HCT116 (cell line): ENCODE data around the gene NSUN4. TPM values are rescaled to one million over a fixed set of nuclear protein-coding genes. Genes with fewer than 3 reads are reported as not detected.

Experiments used
- ATAC-seq: fragments of 200-7000 bp; cut with Tn5 transposase; 2 replicates; pipeline ENCODE4 v1.9.1; 2020; ENCODE audit warnings: mild to moderate bottlenecking, moderate library complexity
- BruUV-seq: library from RNA; stranded (reverse); fragments of 400-500 nt; replicated peaks from 2 replicates; lab custom pipeline; 2021; lab: Mats Ljungman, UMichigan
- CTCF ChIA-PET: fragments of 300-600 bp; sonication (Branson Sonifier 250); formaldehyde crosslinking; loops from one replicate; lab custom pipeline; 2021; ENCODE audit warnings: antibody characterized with exemption; lab: Charles Lee
- POLR2A ChIA-PET: fragments of 300-600, 350-600 bp; sonication (Branson Sonifier 250); formaldehyde crosslinking; loops from one replicate; lab custom pipeline; 2021; ENCODE audit warnings: antibody characterized with exemption; lab: Charles Lee
- RAD21 ChIA-PET, 2 experiments: fragments of 300-600 bp; sonication (Branson Sonifier 250); formaldehyde crosslinking; loops; one replicate each; lab custom pipeline; 2023; ENCODE audit warnings: low total read pairs in 2 of 2; ENCODE audit not compliant: uncharacterized antibody in 2 of 2, unreplicated experiment in 2 of 2, low non-redundant PET in 1 of 2; lab: Charles Lee
- DNase-seq: peaks from one replicate; pipeline ENCODE4 v3.0.0-alpha.2; 2010; ENCODE audit warnings: low read depth, low spot score
- H2AFZ ChIP-seq: fragments of 200-600 bp; shearing (Covaris generic), sonication (generic); 2 replicates; pipeline ENCODE4 v1.6.1; 2017; ENCODE audit warnings: low read depth, mixed run types, mixed read lengths, antibody characterized with exemption, low read length; ENCODE audit not compliant: poor library complexity, severe bottlenecking
- H3K27ac ChIP-seq: 2 replicates; pipeline ENCODE4 v1.5.1; 2012; ENCODE audit warnings: low read depth, low read length
- H3K27me3 ChIP-seq: fragments of 200-600 bp; sonication (generic); 2 replicates; pipeline ENCODE4 v1.6.1; 2016; ENCODE audit warnings: mixed run types, low read length, mixed read lengths; ENCODE audit not compliant: insufficient read depth
- H3K36me3 ChIP-seq, 2 experiments: fragments of 200-500 bp in 1 of 2; fragments of 200-600 bp in 1 of 2; sonication (Bioruptor generic) in 1 of 2; sonication (generic) in 1 of 2; 2 replicates each; pipeline versions ENCODE4 v1.5.1 to v1.6.1; 2014 to 2016; ENCODE audit warnings: low read length in 2 of 2, inconsistent platforms in 1 of 2, mixed read lengths in 1 of 2, mixed run types in 1 of 2; ENCODE audit not compliant: insufficient read depth in 2 of 2, control insufficient read depth in 1 of 2
- H3K4me1 ChIP-seq, 2 experiments: fragments of 200-600 bp in 1 of 2; sonication (generic) in 1 of 2; 2 replicates each; pipeline versions ENCODE4 v1.5.1 to v1.6.1; 2012 to 2017; ENCODE audit warnings: low read length in 2 of 2, inconsistent platforms in 1 of 2, mild to moderate bottlenecking in 1 of 2, mixed read lengths in 1 of 2, mixed run types in 1 of 2, moderate library complexity in 1 of 2; ENCODE audit not compliant: insufficient read depth in 2 of 2, control insufficient read depth in 1 of 2
- H3K4me2 ChIP-seq: fragments of 200-600 bp; sonication (generic); 2 replicates; pipeline ENCODE4 v1.6.1; 2017; ENCODE audit warnings: mixed run types, low read length, mixed read lengths
- H3K4me3 ChIP-seq, 2 experiments: fragments of 200-600 bp in 1 of 2; sonication (generic) in 1 of 2; replicated peaks in 1 of 2; 2 replicates each; pipeline ENCODE4 v1.5.1; 2011 to 2016; ENCODE audit warnings: low read length in 2 of 2, control low read depth in 1 of 2, low read depth in 1 of 2, mild to moderate bottlenecking in 1 of 2, mixed read lengths in 1 of 2, mixed run types in 1 of 2
- H3K79me2 ChIP-seq: fragments of 200-600 bp; sonication (generic); 2 replicates; pipeline ENCODE4 v1.6.1; 2017; ENCODE audit warnings: mild to moderate bottlenecking, mixed run types, low read length, moderate library complexity, mixed read lengths; ENCODE audit not compliant: insufficient read depth
- H3K9ac ChIP-seq: fragments of 200-600 bp; sonication (generic); 2 replicates; pipeline ENCODE4 v1.6.1; 2016; ENCODE audit warnings: low read length, mixed read lengths
- H3K9me2 ChIP-seq: fragments of 200-600 bp; sonication (generic), shearing (Covaris generic); 2 replicates; pipeline ENCODE4 v1.6.1; 2017; ENCODE audit warnings: mixed run types, mild to moderate bottlenecking, moderate library complexity; ENCODE audit not compliant: insufficient read depth
- H3K9me3 ChIP-seq, 2 experiments: fragments of 200-500 bp in 1 of 2; fragments of 200-600 bp in 1 of 2; sonication (Bioruptor generic) in 1 of 2; sonication (generic) in 1 of 2; 2 replicates each; pipeline ENCODE4 v1.6.1; 2014 to 2017; ENCODE audit warnings: low read length in 2 of 2, mixed read lengths in 2 of 2, inconsistent platforms in 1 of 2, low read depth in 1 of 2, mild to moderate bottlenecking in 1 of 2, mixed run types in 1 of 2, moderate library complexity in 1 of 2; ENCODE audit not compliant: control insufficient read depth in 1 of 2, insufficient read depth in 1 of 2
- H4K20me1 ChIP-seq: fragments of 200-600 bp; sonication (generic), shearing (Covaris generic); 2 replicates; pipeline ENCODE4 v1.6.1; 2017; ENCODE audit warnings: mixed run types, mild to moderate bottlenecking, moderate library complexity; ENCODE audit not compliant: insufficient read depth
- CBX3 ChIP-seq: IDR thresholded peaks from 2 replicates; pipeline ENCODE4 v1.6.1; 2012; ENCODE audit warnings: low read depth
- CEBPB ChIP-seq: IDR thresholded peaks from 2 replicates; pipeline ENCODE4 v1.6.1; 2012; ENCODE audit warnings: low read depth
- JUND ChIP-seq: IDR thresholded peaks from 2 replicates; pipeline ENCODE4 v1.6.1; 2012
- POLR2A ChIP-seq: IDR thresholded peaks from 2 replicates; pipeline ENCODE4 v1.7.0; 2011; ENCODE audit warnings: borderline replicate concordance; ENCODE audit not compliant: insufficient read depth, insufficient read length; ENCODE audit errors: extremely low read depth
- SP1 ChIP-seq: IDR thresholded peaks from 2 replicates; pipeline ENCODE4 v1.6.1; 2012; ENCODE audit warnings: low read depth
- TCF7L2 ChIP-seq: IDR thresholded peaks from 2 replicates; pipeline ENCODE4 v1.7.0; 2011; ENCODE audit warnings: borderline replicate concordance, inconsistent platforms; ENCODE audit not compliant: insufficient read depth, insufficient read length; ENCODE audit errors: extremely low read depth
- ZFX ChIP-seq: fragments of 450-650 bp; IDR thresholded peaks from 2 replicates; pipeline ENCODE4 v1.6.1; 2017
- ZNF274 ChIP-seq: fragments of 200-500 bp; sonication (Bioruptor generic); IDR thresholded peaks from 2 replicates; pipeline ENCODE4 v1.6.1; 2014; ENCODE audit warnings: mild to moderate bottlenecking, low read depth, low read length, inconsistent platforms
- intact Hi-C: fragments of 100-400 bp; cut with micrococcal nuclease; formaldehyde crosslinking; loops from 2 replicates; pipeline ENCODE4 v1.10.0; 2022
- total RNA-seq: library from RNA; stranded (reverse); gene quantifications from one replicate; pipeline ENCODE4 v1.2.1, GENCODE V29; 2021; ENCODE audit not compliant: unreplicated experiment
- TF ChIP-seq, protein P1 (sequence below): IDR thresholded peaks from 2 replicates; pipeline ENCODE4 v1.6.1; 2012
- TF ChIP-seq, protein P2 (sequence below): IDR thresholded peaks from 2 replicates; pipeline ENCODE4 v1.6.1; 2011; ENCODE audit warnings: mild to moderate bottlenecking, low read length, moderate library complexity; ENCODE audit not compliant: insufficient replicate concordance; ENCODE audit errors: extremely low read depth
- TF ChIP-seq, protein P3 (sequence below): IDR thresholded peaks from 2 replicates; pipeline ENCODE4 v1.6.1; 2012; ENCODE audit warnings: low read depth
- TF ChIP-seq, protein P4 (sequence below): IDR thresholded peaks from 2 replicates; pipeline ENCODE4 v1.6.1; 2012

NSUN4 gene
- total RNA-seq, 1 experiment from 2014 or later: 27.8 TPM

DNA sequence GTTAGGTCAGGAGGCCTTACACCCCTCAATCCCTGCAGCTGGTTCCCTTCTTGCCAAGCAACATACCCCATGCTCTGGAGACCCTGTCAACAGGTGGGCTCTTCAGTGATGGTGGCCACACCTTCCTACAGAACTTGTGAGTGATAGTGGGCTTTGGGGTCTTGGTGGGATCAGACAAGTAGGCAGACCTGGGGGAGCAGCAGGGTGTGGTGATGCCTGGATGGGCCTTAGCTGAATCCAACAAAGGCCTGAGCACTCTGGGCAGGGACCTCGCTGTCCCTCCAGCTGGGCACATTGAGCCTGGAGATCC, 68.4 kb downstream of the NSUN4 start:
- H3K9me3 ChIP-seq: no peaks in the 10 kb centered on the region
- POLR2A ChIA-PET: no interaction called here
- TF ChIP-seq ZNF274 (no peak), SP1 (no peak), POLR2A (no peak), ZFX (no peak), CBX3 (no peak), JUND (no peak), CEBPB (no peak), TCF7L2 (no peak)
- TF ChIP-seq, protein P1, sequence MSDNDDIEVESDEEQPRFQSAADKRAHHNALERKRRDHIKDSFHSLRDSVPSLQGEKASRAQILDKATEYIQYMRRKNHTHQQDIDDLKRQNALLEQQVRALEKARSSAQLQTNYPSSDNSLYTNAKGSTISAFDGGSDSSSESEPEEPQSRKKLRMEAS: no peak
- TF ChIP-seq, protein P2, sequence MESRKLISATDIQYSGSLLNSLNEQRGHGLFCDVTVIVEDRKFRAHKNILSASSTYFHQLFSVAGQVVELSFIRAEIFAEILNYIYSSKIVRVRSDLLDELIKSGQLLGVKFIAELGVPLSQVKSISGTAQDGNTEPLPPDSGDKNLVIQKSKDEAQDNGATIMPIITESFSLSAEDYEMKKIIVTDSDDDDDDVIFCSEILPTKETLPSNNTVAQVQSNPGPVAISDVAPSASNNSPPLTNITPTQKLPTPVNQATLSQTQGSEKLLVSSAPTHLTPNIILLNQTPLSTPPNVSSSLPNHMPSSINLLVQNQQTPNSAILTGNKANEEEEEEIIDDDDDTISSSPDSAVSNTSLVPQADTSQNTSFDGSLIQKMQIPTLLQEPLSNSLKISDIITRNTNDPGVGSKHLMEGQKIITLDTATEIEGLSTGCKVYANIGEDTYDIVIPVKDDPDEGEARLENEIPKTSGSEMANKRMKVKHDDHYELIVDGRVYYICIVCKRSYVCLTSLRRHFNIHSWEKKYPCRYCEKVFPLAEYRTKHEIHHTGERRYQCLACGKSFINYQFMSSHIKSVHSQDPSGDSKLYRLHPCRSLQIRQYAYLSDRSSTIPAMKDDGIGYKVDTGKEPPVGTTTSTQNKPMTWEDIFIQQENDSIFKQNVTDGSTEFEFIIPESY: no peak
- TF ChIP-seq, protein P3, sequence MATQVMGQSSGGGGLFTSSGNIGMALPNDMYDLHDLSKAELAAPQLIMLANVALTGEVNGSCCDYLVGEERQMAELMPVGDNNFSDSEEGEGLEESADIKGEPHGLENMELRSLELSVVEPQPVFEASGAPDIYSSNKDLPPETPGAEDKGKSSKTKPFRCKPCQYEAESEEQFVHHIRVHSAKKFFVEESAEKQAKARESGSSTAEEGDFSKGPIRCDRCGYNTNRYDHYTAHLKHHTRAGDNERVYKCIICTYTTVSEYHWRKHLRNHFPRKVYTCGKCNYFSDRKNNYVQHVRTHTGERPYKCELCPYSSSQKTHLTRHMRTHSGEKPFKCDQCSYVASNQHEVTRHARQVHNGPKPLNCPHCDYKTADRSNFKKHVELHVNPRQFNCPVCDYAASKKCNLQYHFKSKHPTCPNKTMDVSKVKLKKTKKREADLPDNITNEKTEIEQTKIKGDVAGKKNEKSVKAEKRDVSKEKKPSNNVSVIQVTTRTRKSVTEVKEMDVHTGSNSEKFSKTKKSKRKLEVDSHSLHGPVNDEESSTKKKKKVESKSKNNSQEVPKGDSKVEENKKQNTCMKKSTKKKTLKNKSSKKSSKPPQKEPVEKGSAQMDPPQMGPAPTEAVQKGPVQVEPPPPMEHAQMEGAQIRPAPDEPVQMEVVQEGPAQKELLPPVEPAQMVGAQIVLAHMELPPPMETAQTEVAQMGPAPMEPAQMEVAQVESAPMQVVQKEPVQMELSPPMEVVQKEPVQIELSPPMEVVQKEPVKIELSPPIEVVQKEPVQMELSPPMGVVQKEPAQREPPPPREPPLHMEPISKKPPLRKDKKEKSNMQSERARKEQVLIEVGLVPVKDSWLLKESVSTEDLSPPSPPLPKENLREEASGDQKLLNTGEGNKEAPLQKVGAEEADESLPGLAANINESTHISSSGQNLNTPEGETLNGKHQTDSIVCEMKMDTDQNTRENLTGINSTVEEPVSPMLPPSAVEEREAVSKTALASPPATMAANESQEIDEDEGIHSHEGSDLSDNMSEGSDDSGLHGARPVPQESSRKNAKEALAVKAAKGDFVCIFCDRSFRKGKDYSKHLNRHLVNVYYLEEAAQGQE: no peak
- TF ChIP-seq, protein P4, sequence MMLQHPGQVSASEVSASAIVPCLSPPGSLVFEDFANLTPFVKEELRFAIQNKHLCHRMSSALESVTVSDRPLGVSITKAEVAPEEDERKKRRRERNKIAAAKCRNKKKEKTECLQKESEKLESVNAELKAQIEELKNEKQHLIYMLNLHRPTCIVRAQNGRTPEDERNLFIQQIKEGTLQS: no peak
- BruUV-seq: no TSS peak
- H3K4me1 ChIP-seq: 0 out of 4 replicates have a peak, but pooled peaks cover 0 to 4% of the 10 kb centered on the region in 2 experiments
- H4K20me1 ChIP-seq: no peaks in the 10 kb centered on the region
- H2AFZ ChIP-seq: no peak overlapping the region
- H3K79me2 ChIP-seq: no peaks in the 10 kb centered on the region
- intact Hi-C loops: no loop called here
- no peak overlapping the region for H3K9ac ChIP-seq
- ATAC-seq (no peak), DNase-seq (no peak)
- H3K9me2 ChIP-seq: no peaks in the 10 kb centered on the region
- no peak overlapping the region for H3K27ac ChIP-seq
- H3K4me3 ChIP-seq: no peak overlapping the region
- RAD21 ChIA-PET: no interaction called here
- no peaks in the 10 kb centered on the region for H3K27me3 ChIP-seq
- H3K4me2 ChIP-seq: no peak overlapping the region
- CTCF ChIA-PET: interaction anchor here (0.6 to 1.0 kb wide), 2 partner anchors 38 to 127 kb away, joined by 3 to 5 read pairs; no protein-coding TSS in a partner anchor
- H3K36me3 ChIP-seq: 0 out of 4 replicates have a peak, but pooled peaks cover 0 to 5% of the 10 kb centered on the region in 2 experiments
